GM19043 (cell line): ENCODE results near the gene CREB3L1.

ENCODE experiments used
- ATAC-seq: cut with Tn5 transposase; IDR thresholded peaks from one replicate; pipeline ENCODE4 v1.9.1; 2021; ENCODE audit warnings: low read depth; ENCODE audit not compliant: unreplicated experiment

The CREB3L1 gene

GRCh38 chr11:46361283-46362155 lies 84.1 kb downstream of the CREB3L1 start:
- ATAC-seq: peak; percentile 92

DNA sequence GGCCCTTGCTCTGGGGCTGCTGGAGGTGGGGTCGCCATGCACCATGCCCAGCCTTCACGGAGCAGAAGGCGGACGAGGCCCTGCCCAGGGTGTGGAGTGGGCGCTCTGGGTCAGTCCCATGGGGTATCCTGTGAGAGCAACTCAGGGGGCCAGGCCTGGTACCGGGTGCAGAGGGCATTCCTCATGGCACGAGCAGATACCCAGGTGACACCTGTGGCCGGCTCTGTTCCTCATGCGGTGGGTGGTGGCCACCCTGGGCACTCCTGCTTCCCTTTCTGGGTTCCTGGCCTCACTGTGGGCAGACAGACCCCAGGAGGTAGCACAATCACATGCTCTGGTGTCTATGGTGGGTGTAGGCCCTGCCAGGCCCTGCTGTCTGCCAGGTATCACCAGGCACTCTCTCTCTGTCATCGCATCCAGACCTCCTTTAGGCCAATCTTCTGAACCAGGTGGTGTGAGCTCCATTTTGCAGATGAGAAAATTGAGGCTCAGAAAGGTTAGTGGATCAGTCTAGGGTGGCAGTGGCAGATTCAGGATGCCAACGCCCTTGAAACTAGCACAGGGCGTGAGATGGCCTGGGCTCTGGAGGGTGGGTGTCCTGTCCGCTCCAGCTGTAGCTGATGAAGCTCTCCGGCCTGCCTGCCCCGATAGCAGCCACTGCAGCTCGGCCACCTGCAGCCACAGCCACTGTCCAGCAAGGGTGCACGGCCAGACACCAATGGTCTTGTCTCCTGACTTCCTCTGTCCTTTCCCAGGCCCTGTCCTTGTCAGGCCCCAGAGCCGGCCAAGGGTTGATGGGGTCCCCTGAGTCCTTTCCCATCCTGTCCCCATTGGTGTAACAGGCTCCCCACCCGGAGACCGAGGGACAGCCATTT lies 84.9 kb downstream of the CREB3L1 start:
- ATAC-seq: no peak

DNA sequence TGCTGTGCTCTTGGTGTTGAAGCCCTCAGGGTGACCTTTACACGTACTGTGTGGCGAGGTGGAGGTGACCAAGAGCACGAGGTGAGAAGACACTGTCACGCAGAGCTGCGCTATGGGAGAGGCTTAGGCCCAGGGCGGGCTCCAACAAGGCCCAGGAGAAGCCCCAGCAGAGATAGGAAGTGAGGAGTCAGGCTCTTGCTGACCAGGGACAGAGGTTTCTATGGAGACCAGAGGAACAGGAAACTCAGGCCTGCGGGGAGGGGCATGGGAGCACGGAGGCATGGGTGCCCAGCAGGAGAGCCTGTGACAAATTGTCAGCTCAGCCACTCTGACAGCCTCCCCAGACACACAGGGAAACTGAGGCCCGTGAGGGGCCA lies 85.6 kb downstream of the CREB3L1 start:
- ATAC-seq: no peak

- no peak for ATAC-seq
Observed at GRCh38 chr11:46363455-46364005, 86.1 kb downstream of the CREB3L1 start.

DNA sequence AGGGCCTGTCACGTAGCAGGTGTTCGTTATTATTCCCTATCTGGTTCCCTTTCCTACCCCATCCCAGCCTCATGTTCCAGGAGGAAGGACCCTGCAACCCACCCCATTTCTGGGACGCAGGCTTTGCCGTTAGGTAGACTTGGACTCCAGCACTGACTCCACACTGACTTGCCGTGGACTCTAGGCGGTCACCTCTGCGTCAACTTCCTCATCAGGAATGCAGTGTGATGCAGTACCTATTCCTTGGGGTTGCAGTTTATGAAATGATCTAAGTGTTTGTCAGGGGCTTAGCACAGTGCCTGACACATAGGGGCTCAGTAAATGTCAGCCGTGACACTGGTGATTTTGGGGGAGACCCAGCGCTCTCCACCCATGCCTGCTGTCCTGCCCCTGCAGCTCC lies 86.6 kb downstream of the CREB3L1 start:
- no peak for ATAC-seq

- no peak for ATAC-seq
Observed at GRCh38 chr11:46364791-46365190, 87.3 kb downstream of the CREB3L1 start.

DNA sequence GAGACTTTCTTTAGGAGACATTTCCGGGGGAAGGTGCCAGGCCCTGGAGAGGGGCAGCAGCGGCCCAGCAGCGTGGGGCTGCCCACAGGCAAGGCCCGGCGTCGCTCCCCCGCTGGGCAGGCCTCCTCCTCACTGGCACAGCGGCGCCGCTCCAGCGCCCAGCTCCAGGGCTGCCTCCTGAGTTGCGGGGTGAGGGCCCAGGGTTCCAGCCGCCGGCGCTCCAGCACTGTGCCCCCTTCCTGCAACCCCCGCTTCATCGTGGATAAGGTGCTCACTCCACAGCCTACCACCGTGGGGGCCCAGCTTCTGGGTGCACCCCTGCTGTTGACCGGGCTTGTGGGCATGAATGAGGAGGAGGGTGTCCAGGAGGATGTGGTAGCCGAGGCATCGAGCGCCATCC lies 88.8 kb downstream of the CREB3L1 start:
- ATAC-seq: no peak

DNA sequence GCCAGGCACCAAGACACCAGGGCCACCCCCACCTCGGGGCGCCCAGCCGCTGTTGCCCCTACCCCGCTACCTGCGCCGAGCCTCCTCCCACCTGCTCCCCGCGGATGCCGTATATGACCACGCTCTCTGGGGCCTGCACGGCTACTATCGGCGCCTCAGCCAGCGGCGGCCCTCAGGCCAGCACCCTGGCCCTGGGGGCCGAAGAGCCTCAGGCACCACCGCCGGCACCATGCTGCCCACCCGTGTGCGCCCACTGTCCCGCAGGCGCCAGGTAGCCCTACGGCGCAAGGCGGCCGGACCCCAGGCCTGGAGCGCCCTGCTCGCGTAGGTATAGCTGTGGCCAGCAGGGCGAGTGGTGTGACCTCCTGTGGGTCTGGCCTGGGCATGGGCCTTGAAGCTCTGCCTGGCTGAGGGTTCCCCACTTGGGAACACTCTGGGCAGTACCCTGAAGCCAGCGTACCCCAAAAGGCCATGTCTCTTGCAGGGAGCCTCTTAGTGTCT lies 89.2 kb downstream of the CREB3L1 start:
- ATAC-seq: no peak

DNA sequence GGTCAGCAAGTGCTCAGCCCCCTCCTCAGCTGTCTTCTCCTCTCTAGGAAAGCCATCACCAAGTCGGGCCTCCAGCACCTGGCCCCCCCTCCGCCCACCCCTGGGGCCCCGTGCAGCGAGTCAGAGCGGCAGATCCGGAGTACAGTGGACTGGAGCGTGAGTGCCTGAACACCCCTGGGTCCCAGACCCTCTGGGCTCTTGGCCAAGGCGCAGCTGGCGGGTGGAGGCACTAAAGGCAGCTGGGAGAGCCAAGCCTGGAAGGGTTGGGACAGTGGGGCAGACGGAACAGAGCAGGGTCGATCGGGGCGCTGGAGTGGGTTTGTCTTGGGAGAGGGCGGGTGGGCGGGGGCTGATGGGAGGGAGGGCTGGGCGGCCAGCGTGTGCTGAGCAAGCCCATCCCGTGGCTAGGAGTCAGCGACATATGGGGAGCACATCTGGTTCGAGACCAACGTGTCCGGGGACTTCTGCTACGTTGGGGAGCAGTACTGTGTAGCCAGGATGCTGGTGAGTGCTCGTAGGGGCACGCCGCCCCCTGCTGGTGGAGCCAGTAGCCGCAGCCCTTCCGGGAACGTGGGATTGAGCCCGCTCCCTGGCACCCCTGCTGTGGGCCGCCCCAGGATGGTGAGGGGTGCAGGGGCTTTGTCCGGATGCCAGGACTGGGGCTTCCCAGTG lies 89.9 kb downstream of the CREB3L1 start:
- ATAC-seq: peak; percentile 75

GRCh38 chr11:46367916-46368267 lies 90.4 kb downstream of the CREB3L1 start:
- ATAC-seq: no peak

- ATAC-seq: peak; percentile 60
Observed at GRCh38 chr11:46369458-46370152, 92.1 kb downstream of the CREB3L1 start.

DNA sequence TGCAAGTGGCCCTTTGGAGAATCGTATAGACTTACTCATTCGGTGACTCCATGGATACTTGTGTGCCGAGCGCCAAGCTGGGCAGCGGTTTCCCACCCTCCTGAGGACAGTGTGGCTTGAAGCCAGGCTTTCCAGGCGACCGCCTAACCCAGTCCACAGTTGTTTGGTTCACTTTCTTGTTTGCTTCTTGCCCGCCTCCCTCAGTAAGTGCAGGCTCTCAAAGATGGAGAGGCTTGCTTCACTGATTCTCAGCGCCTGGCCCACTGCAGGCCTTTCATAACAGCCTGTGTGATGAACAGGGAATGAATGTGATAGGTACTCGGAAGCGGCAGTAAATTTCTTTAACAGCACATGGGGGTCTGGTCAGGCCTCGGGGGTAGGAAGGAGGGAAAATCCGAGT lies 92.8 kb downstream of the CREB3L1 start:
- no peak for ATAC-seq
